GM19025 (cell line): Measurements from ENCODE around the gene OCA2.

ENCODE experiments used
- ATAC-seq: cut with Tn5 transposase; IDR thresholded peaks from one replicate; pipeline ENCODE4 v1.9.1; 2021; ENCODE audit warnings: mild to moderate bottlenecking, low read depth, moderate library complexity; ENCODE audit not compliant: unreplicated experiment

OCA2 gene

DNA sequence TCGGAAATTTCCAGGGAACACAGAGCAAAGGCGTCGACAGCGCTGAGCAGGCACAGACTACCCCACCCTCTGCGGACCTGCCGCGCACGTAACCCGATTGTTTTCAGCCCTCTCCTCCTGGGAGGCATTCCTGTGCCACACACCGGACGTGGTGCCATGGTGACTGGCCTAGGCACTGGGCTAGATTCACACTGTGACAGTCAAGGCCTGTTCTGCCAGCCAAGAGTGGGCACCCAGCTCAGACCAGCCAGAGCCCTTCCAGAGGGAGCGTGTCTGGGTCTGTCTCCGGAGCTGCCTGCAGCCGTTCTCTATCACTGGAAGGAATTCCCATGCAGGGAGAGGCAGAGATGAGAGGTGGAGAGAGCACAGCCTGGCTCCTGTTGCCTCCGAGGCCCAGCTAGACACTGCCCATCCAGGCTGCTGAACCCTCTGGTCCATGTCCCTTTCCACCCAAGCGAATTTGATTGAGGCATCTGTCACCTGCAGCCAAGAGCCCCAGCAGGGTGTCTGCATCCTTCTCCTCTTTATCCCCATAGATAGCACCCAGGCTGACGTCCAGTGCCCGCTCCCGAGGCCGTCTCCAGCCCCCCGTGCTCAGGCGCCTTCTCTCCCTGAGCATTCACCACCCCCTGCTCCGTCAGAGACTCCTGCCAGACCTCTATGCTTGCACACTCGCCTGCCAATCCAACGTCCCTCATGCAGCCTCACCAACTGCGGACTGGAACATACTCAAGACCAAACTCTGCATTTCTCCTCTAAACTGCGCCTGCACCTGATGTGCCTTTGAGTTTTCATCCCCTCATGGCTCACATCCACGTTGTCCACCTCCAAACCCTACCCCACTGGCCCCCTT lies 267.5 kb downstream of the OCA2 start:
- no peak for ATAC-seq

- ATAC-seq, result no peak
Measured at GRCh38 chr15:27828746-27829145, 270.4 kb downstream of the OCA2 start.

- no peak for ATAC-seq
Measured at GRCh38 chr15:27826902-27827714, 272.0 kb downstream of the OCA2 start.

GRCh38 chr15:27826411-27826810 lies 272.7 kb downstream of the OCA2 start:
- ATAC-seq, result no peak

DNA sequence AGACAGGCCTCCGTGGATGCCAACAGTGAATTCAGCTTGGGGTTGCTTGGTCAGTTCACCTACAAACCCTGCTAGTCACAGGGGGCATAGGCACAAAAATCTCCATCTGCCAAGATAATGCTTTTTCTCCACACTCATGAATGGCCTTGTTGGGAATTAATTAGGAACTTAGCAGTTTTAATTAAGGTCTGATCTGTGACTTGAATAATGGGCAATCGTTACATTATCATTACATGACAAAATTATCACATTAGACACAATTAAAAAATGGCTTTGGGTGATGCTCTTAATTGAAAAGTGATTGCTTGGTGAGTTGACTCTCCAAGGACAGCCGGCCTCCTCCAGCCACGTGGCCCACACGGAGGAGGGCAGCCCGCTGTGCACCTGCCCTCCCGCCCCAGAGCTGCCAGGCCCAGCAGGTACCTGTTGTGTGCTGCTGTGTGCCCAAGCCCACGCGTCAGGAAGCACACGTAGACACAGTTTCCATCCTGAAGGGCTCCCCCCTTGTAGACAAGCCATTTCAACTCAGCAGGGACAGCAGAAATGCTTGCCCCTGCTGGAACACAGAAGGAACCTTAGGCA lies 274.2 kb downstream of the OCA2 start:
- no peak for ATAC-seq

DNA sequence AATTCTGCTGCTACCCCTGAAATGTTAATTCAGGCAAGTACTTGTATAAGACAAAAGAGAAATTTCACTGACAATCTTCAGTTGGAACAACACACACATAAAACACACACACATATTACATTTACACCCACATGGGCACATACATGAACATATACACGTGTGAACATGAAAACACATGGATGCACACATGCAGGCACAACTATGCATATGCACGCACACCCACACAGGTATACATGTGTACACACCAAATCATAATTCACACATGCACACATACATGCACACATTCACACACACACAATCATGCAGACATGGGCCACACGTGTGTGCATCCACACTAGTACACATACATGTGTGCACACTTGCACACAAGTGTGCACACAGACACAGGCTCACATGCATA lies 277.8 kb downstream of the OCA2 start:
- no peak for ATAC-seq

DNA sequence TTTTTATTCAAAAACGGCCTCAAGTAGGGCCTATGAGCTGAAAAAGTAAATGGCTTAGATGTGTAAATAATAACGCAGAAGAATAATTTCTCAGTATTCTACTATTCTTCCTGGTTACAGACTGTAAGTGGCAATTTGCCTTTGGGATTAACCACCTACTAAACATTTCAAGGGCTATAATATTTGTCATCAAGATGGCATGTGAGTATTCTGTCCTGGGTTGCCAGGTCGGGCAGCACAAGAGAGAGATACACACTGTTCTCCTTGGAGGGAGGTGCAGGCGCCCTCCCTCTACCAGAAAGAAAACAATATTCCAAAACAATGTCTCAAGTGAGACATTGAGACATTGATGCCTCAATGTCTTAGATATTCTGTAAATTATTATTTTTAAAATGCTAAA lies 278.4 kb downstream of the OCA2 start:
- no peak for ATAC-seq

DNA sequence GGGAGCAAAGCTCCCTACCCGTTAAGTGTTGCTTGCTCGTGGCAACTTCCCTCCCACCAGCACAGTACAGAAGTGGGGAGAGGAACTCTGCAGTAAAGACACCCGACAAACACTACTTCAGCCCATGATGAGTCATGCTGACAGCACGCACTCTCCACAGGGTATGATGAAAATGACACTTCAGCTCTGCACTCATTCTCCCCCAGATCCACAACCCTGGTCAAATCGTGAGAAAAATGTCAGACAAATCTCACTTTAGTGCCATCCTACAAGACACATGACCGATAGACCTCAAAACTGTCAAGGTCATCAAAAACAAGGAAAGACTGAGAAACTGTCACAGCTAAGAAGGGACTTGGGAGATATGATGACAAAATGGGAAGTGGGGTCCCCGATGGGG lies 278.9 kb downstream of the OCA2 start:
- ATAC-seq, result no peak

DNA sequence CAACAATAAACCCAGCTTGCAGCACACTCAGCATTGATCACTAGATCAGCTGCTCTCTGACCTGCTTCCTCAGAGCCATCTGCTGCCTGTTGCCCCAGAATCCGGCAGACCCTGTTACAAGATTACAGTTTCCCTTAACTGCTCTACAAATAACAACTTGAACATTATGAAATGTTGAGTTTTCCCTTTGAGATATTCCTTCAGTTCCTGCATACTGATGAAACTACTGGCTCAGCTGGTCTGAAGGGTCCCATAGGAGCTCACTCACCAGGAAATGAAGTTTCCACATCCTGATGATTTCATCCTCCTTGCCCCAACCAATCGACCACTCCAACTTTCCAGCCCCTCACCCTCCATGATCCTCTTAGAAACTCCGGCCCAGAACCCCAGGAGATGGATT lies 281.9 kb downstream of the OCA2 start:
- no peak for ATAC-seq

GRCh38 chr15:27816790-27817189 lies 282.3 kb downstream of the OCA2 start:
- ATAC-seq, result no peak

DNA sequence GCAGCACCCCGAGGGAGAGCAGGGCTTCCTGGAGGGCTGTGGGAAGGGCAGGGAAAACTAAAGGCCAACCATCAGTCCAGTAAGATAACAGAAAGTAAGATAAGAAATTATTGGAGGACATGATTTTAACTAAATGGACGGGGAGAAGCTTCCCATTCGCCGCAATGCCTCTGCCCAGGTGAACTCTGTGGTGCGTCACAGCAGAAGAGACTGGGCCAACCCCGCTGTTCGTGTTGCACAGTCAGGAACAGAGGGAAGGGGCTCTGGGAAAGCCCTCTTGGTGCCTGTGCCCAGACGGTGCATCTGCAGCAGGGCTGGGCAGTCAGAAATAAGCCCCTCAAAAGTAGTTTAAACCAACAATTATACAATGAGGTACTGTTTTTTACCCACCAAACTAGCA lies 284.1 kb downstream of the OCA2 start:
- no peak for ATAC-seq

GRCh38 chr15:27813139-27813538 lies 286.0 kb downstream of the OCA2 start:
- ATAC-seq, result no peak

DNA sequence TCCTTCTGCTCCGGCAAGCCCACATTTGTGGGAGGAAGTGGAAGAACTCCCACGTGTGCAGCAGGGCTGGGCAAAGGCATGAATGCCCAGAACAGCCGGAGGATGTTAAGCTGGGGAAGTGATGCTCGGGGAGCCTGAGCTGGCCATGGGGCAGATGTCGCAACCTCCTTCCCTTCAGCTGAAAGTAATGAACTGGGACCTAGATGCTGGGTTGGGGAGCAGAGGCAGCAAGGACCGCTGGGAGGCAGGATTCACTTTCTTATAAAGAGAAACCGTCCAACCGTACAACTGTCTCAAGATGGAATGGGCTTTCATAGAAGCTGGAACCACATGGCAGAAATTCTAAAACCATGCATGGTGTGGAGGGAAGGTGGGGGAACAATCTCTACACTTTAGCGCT lies 290.9 kb downstream of the OCA2 start:
- ATAC-seq, result no peak

- no peak for ATAC-seq
Measured at GRCh38 chr15:27807335-27807734, 291.8 kb downstream of the OCA2 start.

DNA sequence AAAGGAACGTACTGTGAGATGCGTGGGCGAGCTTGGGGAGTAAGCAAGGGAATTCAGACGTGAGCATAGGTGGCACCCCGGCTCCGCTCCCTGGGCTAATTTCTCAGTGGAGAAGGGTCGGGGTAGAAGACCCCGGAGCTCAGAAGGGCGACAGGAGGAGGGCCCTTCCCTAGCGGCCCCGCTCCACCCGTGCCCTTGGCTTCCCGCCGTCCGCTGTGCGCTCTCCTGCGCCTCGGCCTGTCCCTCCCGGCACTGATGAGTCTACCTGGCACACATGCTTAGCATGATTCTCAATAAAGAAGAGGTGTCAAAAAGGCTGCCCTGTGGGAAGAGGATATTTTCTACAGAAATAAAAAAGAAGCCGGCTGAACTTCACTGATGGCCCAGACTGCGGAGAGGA lies 292.7 kb downstream of the OCA2 start:
- ATAC-seq, result no peak

DNA sequence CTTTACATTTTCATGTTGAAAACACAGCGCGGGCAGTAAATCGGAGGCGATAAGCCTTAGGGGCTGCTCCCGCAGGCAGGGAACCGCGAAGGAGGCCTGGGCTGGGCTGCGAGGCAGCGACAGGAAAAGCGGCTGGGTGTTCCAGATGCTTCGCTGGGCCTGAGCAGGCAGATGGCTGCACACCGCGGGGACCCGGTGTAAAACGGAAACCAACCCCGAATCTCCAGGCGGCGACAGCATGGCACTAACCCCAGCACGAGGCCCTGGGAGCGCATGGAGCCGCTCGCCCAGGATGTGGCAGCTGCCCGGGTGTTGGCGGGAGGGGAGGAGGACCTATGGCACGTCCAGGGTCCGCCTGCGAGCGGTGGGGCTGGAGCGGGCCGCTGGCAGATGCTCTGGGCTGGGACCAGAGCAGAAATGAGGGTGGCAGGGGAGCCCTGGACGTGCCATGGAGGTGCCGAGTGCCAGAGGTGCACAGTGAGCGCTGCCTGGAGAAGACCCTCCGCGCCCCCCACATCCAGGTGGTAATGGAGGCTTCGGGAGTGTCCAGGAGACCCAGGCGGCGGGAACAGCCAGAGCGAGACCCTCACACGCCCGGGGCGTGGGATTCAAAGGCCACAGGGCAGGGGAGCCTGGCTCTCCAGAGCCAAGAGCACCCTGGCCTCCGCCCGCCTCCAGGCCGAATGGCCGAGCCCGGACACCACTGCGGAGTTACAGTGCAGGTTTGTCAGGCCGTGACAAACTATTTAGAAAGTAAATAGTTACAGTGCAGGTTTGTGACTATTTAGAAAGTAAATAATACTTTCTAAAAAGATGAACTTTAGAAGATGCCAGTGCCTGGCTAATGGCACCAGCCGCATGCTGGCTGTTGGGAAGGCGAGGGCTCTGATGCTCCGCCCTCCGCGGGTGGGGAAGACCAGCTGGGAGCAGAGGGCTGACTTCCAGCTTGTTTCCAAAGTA lies 293.6 kb downstream of the OCA2 start:
- ATAC-seq, result no peak

GRCh38 chr15:27804569-27805260 lies 294.4 kb downstream of the OCA2 start:
- ATAC-seq, result no peak

GRCh38 chr15:27798807-27799206 lies 300.3 kb downstream of the OCA2 start:
- no peak for ATAC-seq

- ATAC-seq, result no peak
Measured at GRCh38 chr15:27797765-27798164, 301.4 kb downstream of the OCA2 start.
